Uterus (tissue), 2 donors: Measurements from ENCODE around the gene MYH2.

Experiments
- CTCF ChIP-seq, 4 experiments: fragments of 200-600 bp in 2 of 4; fragments of 450-650 bp in 2 of 4; sonication (generic) in 2 of 4; IDR thresholded peaks; one replicate each; pipeline ENCODE4 v1.5.1; 2016 to 2019; ENCODE audit warnings: antibody characterized with exemption in 4 of 4, mild to moderate bottlenecking in 2 of 4, moderate library complexity in 1 of 4
- POLR2A ChIP-seq, 2 donors: fragments of 450-650 bp; IDR thresholded peaks; one replicate each; pipeline ENCODE4 v1.6.1; 2016; ENCODE audit warnings: antibody characterized with exemption in 2 of 2, mild to moderate bottlenecking in 1 of 2, moderate library complexity in 1 of 2

GRCh38 chr17:10558049-10558448, 8.6 kb upstream of the MYH2 start:
- TF ChIP-seq CTCF (IDR thresholded peaks at IDR 0.05) (no peak), POLR2A (IDR thresholded peaks at IDR 0.05) (no peak)
